Measurements from ENCODE around the gene MLEC.
"Not testable (repeated sequence)": the region's sequence is repeated elsewhere in the genome, so short reads cannot be mapped to it uniquely, and the experiment has no call there.

The MLEC gene

GRCh38 chr12:120663741-120664140 lies 23.2 kb upstream of the MLEC start:
- no peak for DNase-seq

- DNase-seq, result no peak
These were observed 20.2 kb upstream of the MLEC start for GRCh38 chr12:120666571-120667390.

GRCh38 chr12:120668091-120668867 lies 18.7 kb upstream of the MLEC start:
- no peak for DNase-seq

- DNase-seq, result no peak
These were observed 17.8 kb upstream of the MLEC start for GRCh38 chr12:120668868-120669840.

GRCh38 chr12:120670237-120670636 lies 16.7 kb upstream of the MLEC start:
- not testable (repeated sequence) for DNase-seq

GRCh38 chr12:120670667-120671066 lies 16.3 kb upstream of the MLEC start:
- DNase-seq, result no peak

- DNase-seq, result no peak
These were observed 12.8 kb upstream of the MLEC start for GRCh38 chr12:120674097-120674636.

- DNase-seq, result peak; percentile 51
These were observed 9.0 kb upstream of the MLEC start for GRCh38 chr12:120677765-120678473.

- DNase-seq, result peak; percentile 40
These were observed 8.4 kb upstream of the MLEC start for GRCh38 chr12:120678572-120678971.

GRCh38 chr12:120680165-120680738 lies 6.7 kb upstream of the MLEC start:
- DNase-seq, result no peak

- DNase-seq, result peak; percentile 21
These were observed 2.4 kb upstream of the MLEC start for GRCh38 chr12:120684523-120684932.

GRCh38 chr12:120685522-120685921 lies 1.4 kb upstream of the MLEC start:
- no peak for DNase-seq

- peak; percentile 98 for DNase-seq
These were observed 729 bp upstream of the MLEC start for GRCh38 chr12:120686151-120686689.

- DNase-seq, result peak; percentile 21
These were observed 785 bp downstream of the MLEC start for GRCh38 chr12:120687578-120688289.

- DNase-seq, result peak; percentile 26
These were observed 1.6 kb downstream of the MLEC start for GRCh38 chr12:120688527-120689071.

GRCh38 chr12:120689397-120690082 lies 2.6 kb downstream of the MLEC start:
- DNase-seq, result no peak

GRCh38 chr12:120690083-120690450 lies 3.1 kb downstream of the MLEC start:
- DNase-seq, result no peak

- DNase-seq, result no peak
These were observed 4.0 kb downstream of the MLEC start for GRCh38 chr12:120690978-120691377.

GRCh38 chr12:120692524-120693033 lies 5.6 kb downstream of the MLEC start:
- peak; percentile 50 for DNase-seq
